NCI-H526 (cell line): ENCODE measurements around the gene KLF16.
"Not testable (repeated sequence)": the region's sequence is repeated elsewhere in the genome, so short reads cannot be mapped to it uniquely, and the experiment has no call there.

Experiments used
- DNase-seq, 2 experiments: peaks; one replicate each; lab custom pipeline; 2025; lab: John Stamatoyannopoulos, UW

Gene KLF16

DNA sequence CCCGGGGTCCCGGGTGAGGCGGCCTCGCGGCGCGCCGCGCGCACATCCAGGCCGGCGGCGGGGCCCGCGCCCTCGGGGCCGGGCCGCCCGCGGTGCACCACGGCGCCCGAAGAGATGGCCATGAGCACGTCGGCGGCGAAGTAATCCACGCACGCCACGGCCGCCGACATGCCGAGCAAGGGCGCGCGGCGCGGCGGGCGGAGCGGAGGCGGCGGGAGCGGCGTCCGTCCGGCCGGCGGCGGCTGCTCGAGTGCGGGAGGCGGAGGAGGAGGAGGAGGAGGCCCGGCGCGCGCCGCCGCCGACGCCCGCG is at the start of gene KLF16:
Gene KLF16, minus strand, starts transcription at position 252 of the 310 bp plus-strand sequence. Its CDS starts 82 bp downstream, at position 170.
- no peak for DNase-seq

DNA sequence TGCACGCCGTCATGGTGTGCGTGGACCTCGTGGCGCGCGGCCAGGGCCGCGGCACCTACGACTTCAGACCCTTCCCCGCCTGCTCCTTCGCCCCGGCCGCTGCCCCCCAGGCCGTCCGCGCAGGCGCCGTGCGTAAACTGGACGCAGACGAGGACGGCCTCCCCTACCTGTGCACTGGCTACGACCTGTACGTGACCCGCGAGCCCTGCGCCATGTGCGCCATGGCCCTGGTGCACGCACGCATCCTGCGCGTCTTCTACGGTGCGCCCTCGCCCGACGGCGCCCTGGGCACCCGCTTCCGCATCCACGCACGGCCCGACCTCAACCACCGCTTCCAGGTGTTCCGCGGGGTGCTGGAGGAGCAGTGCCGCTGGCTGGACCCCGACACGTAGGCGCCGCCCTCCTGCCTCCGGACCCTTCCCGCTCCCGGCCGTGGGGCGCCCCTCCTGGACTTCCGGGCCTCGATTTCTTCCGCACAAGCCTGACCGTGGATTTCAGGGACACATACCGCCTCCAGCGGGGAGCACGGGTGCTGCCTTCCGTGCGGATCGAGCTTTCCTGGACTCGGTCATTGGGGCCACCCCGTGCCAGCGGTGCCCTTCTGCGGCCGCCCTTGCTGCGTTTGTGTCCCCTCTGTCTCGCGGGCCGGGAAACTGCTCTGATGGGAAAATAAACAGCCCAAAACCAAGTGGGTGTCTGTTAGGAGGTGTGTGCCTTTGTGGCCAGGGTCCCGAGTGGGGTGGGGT is 49.6 kb upstream of the KLF16 start:
- DNase-seq: no peak

DNA sequence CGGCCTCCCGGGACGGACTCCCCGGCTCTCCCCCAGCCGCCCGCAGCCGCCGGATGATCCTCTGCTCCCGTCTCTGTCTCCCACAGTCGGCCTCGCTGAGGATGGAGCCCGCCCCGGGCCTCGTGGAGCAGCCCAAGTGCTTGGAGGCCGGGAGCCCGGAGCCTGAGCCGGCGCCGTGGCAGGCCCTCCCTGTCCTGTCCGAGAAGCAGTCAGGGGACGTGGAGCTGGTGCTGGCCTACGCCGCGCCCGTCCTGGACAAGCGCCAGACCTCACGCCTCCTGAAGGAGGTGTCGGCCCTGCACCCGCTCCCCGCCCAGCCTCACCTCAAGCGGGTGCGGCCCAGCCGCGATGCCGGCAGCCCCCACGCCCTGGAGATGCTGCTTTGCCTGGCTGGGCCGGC is 48.6 kb upstream of the KLF16 start:
- DNase-seq: no peak

- DNase-seq: no peak
These were observed 47.7 kb upstream of the KLF16 start for GRCh38 chr19:1911098-1911497.

GRCh38 chr19:1910177-1910576 is 46.8 kb upstream of the KLF16 start:
- DNase-seq: no peak

GRCh38 chr19:1909761-1910080 is 46.3 kb upstream of the KLF16 start:
- DNase-seq: no peak

- peak in 1 of 2 experiments; percentile 22 for DNase-seq
These were observed 44.9 kb upstream of the KLF16 start for GRCh38 chr19:1908364-1908678.

- DNase-seq: peak in 1 of 2 experiments; percentile 45
These were observed 44.4 kb upstream of the KLF16 start for GRCh38 chr19:1907563-1908363.

DNA sequence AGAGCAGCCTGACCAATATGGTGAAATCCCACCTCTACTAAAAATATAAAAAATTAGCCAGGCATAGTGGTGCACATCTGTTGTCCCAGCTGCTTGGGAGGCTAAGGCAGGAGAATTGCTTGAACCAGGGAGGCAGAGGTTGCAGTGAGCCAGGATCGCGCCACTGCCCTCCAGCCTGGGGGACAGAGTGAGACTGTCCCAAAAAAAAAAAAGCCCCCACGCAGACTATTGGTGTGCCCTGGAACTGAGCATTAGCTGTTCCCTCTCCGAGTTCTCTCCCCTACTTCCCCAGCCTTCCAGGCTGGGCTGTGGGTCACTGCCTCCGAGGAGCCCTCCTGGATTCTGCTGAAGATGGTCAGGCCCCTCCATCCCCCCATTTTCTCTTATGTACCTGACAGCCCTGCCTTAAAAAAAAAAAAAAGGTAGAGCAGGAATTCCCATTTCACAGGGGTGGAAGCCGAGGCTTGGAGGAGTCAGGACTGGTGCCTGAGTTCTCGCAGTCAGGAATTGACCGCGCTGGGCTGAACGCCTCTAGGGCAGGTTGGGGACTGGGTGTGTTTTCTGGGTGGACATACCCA is 43.7 kb upstream of the KLF16 start:
- DNase-seq: no peak

GRCh38 chr19:1905863-1906375 is 42.5 kb upstream of the KLF16 start:
- no peak for DNase-seq

- peak; percentile 90 to 98 for DNase-seq
These were observed 41.9 kb upstream of the KLF16 start, which contains the start of the genes ADAT3 and SCAMP4 for GRCh38 chr19:1905110-1905862. TSS of gene ADAT3 (plus strand) at chr19:1905399. CDS start at chr19:1912048, 6,649 bp downstream. TSS of gene SCAMP4 (plus strand) at chr19:1905399. CDS start at chr19:1915020, 9,621 bp downstream.

- no peak for DNase-seq
These were observed 41.4 kb upstream of the KLF16 start for GRCh38 chr19:1904860-1905109.

- DNase-seq: no peak
These were observed 39.5 kb upstream of the KLF16 start for GRCh38 chr19:1902923-1903322.

GRCh38 chr19:1901940-1902404 is 38.6 kb upstream of the KLF16 start:
- DNase-seq: no peak

- no peak for DNase-seq
These were observed 33.1 kb upstream of the KLF16 start for GRCh38 chr19:1896508-1896907.

GRCh38 chr19:1893791-1894190 is 30.4 kb upstream of the KLF16 start:
- no peak for DNase-seq

GRCh38 chr19:1889907-1890306 is 26.5 kb upstream of the KLF16 start:
- no peak for DNase-seq

GRCh38 chr19:1888385-1888784 is 25.0 kb upstream of the KLF16 start:
- no peak for DNase-seq

- DNase-seq: not testable (repeated sequence)
These were observed 23.0 kb upstream of the KLF16 start for GRCh38 chr19:1886360-1886759.

DNA sequence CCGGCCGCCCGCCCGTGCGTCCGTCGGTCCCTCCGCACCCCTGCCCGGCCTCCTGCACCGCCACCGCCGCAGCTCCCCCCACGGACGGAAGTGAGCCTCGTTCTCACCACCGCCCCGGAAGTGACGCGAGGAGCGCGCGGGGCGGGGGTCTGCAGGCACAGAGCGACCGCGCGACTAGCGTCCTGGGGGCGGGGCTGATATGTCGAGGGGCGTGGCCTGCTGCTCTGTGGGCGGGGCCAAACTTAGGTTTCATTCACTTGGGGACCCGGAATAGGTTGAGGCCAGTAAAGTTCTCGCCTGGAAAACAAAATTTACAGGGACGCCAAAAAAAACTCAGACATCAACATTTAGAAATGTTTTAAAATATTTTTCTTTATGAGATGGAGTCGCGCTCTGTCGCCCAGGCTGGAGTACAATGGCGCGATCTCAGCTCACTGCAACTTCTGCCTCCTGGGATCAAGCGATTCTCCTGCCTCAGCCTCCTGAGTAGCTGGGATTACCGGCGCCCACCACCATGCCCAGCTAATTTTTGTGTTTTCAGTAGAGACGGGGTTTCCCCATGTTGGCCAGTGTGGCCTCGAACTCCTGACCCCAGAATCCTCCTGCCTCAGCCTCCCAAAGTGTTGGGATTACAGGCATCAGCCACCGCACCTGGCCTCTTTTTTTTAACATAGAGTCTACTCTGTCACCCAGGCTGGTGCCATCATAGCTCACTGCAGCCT is 22.2 kb upstream of the KLF16 start, which contains the start of gene ABHD17A:
Gene ABHD17A, minus strand, starts transcription at position 99 of the 722 bp plus-strand sequence. CDS start 3,930 bp downstream, outside the sequence.
- DNase-seq: peak; percentile 62 to 90

DNA sequence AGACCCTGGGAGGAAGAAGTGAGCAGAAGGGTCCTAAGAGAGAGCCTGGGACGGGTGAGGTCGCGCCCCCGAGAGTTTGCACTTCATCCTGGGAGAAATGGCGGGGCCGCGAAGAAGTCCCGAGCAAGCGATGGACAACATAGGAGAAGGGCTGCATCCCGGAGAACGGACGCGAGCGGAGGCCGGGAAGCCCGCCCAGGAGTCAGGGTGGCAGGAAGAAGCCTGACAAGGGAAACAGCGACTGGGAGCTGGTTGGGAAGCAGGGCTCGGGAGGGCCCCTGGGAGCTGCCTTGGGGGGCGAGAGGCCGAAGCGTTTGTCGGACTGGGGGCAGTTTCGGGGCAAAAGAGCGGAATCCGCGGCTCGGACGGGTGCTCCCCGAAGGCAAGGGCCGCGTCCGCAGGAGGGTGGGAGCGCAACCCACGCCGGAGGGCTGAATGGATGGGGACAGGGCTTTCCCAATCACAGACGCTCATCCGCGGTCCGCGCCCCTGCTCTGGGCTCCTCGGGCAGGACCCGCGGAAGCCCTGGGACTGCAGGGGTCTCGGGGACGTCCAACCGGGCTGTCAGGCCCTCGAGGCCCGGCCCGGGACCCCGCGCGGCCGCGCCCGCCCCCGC is 21.4 kb upstream of the KLF16 start:
- no peak for DNase-seq
